GM23248 (cell line): ENCODE data around the gene DIPK1B.

Source experiments
- EZH2 ChIP-seq: fragments of 200-600 bp; sonication (generic); IDR thresholded peaks from 2 replicates; pipeline ENCODE4 v1.6.1; 2018; ENCODE audit warnings: antibody characterized with exemption, mild to moderate bottlenecking; ENCODE audit not compliant: insufficient read depth, poor library complexity, severe bottlenecking
- EZH2phosphoT487 ChIP-seq: fragments of 200-600 bp; sonication (generic); IDR thresholded peaks from 2 replicates; pipeline ENCODE4 v1.6.1; 2018; ENCODE audit warnings: antibody characterized with exemption, moderate library complexity, mild to moderate bottlenecking, low read depth; ENCODE audit not compliant: insufficient read depth

- TF ChIP-seq EZH2phosphoT487 = no peak
- TF ChIP-seq EZH2 = no peak
Measured at GRCh38 chr9:136698635-136699246, 13.6 kb upstream of the DIPK1B start.
